Neuron (in vitro differentiated cells): ENCODE measurements around the gene DNAJC21.
"Not testable (repeated sequence)": the region's sequence is repeated elsewhere in the genome, so short reads cannot be mapped to it uniquely, and the experiment has no call there.

ENCODE experiments used
- H2AFZ ChIP-seq: one replicate; pipeline ENCODE4 v1.6.1; 2013; ENCODE audit warnings: low read depth, mild to moderate bottlenecking, inconsistent platforms, low read length, moderate library complexity
- H3K27me3 ChIP-seq: one replicate; pipeline ENCODE4 v1.6.1; 2013; ENCODE audit warnings: low read length; ENCODE audit not compliant: insufficient read depth
- H3K36me3 ChIP-seq: one replicate; pipeline ENCODE4 v1.6.1; 2013; ENCODE audit warnings: low read length; ENCODE audit not compliant: insufficient read depth
- H3K4me1 ChIP-seq: one replicate; pipeline ENCODE4 v1.6.1; 2013; ENCODE audit warnings: low read length; ENCODE audit not compliant: insufficient read depth
- H3K4me3 ChIP-seq: 2 replicates; pipeline ENCODE4 v1.5.1; 2013; ENCODE audit warnings: mild to moderate bottlenecking, low read length, moderate library complexity
- H3K9me3 ChIP-seq: one replicate; pipeline ENCODE4 v1.6.1; 2013; ENCODE audit warnings: low read length

The DNAJC21 gene

DNA sequence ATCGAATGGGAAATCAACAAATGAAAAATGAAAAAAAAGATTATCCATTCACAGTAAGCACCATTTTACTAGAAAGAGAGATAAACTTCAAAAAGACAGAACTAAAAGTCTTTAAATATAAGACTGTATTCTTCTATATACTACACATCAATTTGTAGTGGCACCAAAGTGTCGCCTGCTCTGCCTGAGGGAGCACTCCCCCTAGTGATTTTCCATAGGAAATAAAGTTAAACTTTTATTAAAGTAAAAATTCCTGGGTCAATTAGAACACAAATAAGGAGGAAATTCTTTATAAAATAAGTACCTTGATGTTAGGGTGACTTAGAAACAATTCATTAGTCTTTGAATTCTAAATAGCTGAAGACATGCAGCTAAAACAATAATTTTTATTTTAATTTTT lies 23.8 kb upstream of the DNAJC21 start:
- Histone ChIP-seq H2AFZ (no peak overlapping the region), H3K4me3 (no peak overlapping the region), H3K36me3 (peaks cover 41% of the 10 kb centered on the region), H3K27me3 (no peaks in the 10 kb centered on the region), H3K9me3 (no peaks in the 10 kb centered on the region), H3K4me1 (no peaks in the 10 kb centered on the region)

- peaks cover 45% of the 10 kb centered on the region for H3K36me3 ChIP-seq
- H2AFZ ChIP-seq, result no peak overlapping the region
- H3K4me3 ChIP-seq, result no peak overlapping the region
- H3K4me1 ChIP-seq, result peaks cover 22% of the 10 kb centered on the region
- H3K27me3 ChIP-seq, result no peaks in the 10 kb centered on the region
- H3K9me3 ChIP-seq, result no peaks in the 10 kb centered on the region
These were observed 16.3 kb upstream of the DNAJC21 start for GRCh38 chr5:34913072-34913471.

GRCh38 chr5:34914671-34915138 lies 14.7 kb upstream of the DNAJC21 start:
- Histone ChIP-seq H3K4me3 (peak overlapping the region; percentile 88), H3K36me3 (peaks cover 38% of the 10 kb centered on the region)

DNA sequence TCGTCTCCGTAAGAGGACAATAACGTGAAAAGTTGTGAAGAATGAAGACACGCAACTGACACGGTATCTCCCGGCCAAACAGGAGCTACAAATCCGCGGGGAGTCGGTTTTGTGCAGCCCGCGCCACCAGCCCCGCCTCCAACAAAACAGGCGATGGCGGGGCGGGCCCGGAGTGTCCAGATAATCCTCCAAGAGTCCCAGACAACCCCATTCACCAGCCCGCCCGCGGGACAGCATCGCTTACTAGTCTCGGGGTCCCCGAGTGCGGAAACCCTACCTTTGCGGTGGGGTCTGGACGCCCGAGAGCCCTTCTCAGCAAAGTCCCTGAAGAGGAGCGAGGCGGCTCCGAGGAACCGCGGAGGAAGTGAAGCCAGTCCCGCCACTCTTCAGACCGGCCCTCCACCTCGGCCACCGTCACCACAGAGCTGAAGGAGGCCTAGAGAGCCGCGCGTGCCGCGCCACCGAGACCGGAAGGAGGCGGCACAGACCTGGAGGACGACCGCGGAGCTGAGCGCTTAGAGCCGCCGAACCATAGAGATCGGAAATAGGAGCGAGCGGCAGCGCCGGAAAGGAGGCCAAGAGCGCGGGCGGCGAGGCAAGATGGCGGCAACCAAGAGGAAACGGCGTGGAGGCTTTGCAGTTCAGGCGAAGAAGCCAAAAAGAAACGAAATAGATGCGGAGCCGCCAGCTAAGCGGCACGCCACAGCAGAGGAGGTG lies 14.1 kb upstream of the DNAJC21 start, which contains the start of the genes BRIX1 and RAD1:
TSS of gene BRIX1 (plus strand) at position 573 of the 717 bp plus-strand sequence. CDS start at position 601, 28 bp downstream.
TSS of gene RAD1 (minus strand) at position 366 of the 717 bp plus-strand sequence. CDS start 612 bp downstream, outside the sequence.
- Histone ChIP-seq H3K36me3 (peaks cover 38% of the 10 kb centered on the region), H3K4me3 (peak within 1 kb of the TSS; percentile 88)

More at GRCh38 chr5:34914671-34915138, 14.7 kb upstream of the DNAJC21 start:
- H3K9me3 ChIP-seq, result no peaks in the 10 kb centered on the region
- H3K27me3 ChIP-seq, result no peaks in the 10 kb centered on the region
- H2AFZ ChIP-seq, result peak overlapping the region; percentile 81
- peaks cover 22% of the 10 kb centered on the region for H3K4me1 ChIP-seq

DNA sequence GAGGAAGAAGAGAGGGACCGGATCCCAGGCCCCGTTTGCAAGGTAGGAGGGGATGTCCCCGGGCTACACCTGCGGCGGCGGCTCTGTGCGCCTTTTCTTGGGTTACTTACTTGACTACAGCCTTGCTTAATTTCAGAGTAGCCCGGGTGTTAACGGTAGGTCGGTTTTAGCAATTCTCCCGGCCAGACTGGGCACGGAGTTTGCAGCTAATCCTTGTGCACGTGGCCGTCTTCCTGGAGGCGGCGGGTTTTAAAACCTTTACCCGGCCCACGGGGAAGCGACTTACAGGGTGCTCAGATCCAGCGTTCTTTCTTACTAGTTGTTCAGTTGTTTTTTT lies 13.5 kb upstream of the DNAJC21 start:
- H3K4me3 ChIP-seq, result peak overlapping the region; percentile 88
- peaks cover 41% of the 10 kb centered on the region for H3K36me3 ChIP-seq
- no peaks in the 10 kb centered on the region for H3K27me3 ChIP-seq
- H2AFZ ChIP-seq, result peak overlapping the region; percentile 81
- H3K4me1 ChIP-seq, result peaks cover 22% of the 10 kb centered on the region
- H3K9me3 ChIP-seq, result no peaks in the 10 kb centered on the region

More for the DNA sequence above, 14.1 kb upstream of the DNAJC21 start, which contains the start of the genes BRIX1 and RAD1:
- Histone ChIP-seq H2AFZ (peak within 1 kb of the TSS; percentile 81), H3K9me3 (no peaks in the 10 kb centered on the region), H3K27me3 (no peaks in the 10 kb centered on the region), H3K4me1 (peaks cover 22% of the 10 kb centered on the region)

- Histone ChIP-seq H3K4me1 (peaks cover 22% of the 10 kb centered on the region), H3K36me3 (peaks cover 41% of the 10 kb centered on the region)
These were observed 12.8 kb upstream of the DNAJC21 start for GRCh38 chr5:34916518-34916917.

GRCh38 chr5:34918025-34918424 lies 11.3 kb upstream of the DNAJC21 start:
- peaks cover 46% of the 10 kb centered on the region for H3K36me3 ChIP-seq
- H3K27me3 ChIP-seq, result no peaks in the 10 kb centered on the region
- H3K4me3 ChIP-seq, result no peak overlapping the region
- H3K9me3 ChIP-seq, result no peaks in the 10 kb centered on the region
- no peak overlapping the region for H2AFZ ChIP-seq
- peaks cover 22% of the 10 kb centered on the region for H3K4me1 ChIP-seq

More at GRCh38 chr5:34916518-34916917, 12.8 kb upstream of the DNAJC21 start:
- Histone ChIP-seq H3K9me3 (no peaks in the 10 kb centered on the region), H2AFZ (no peak overlapping the region), H3K27me3 (no peaks in the 10 kb centered on the region), H3K4me3 (peak overlapping the region; percentile 88)

DNA sequence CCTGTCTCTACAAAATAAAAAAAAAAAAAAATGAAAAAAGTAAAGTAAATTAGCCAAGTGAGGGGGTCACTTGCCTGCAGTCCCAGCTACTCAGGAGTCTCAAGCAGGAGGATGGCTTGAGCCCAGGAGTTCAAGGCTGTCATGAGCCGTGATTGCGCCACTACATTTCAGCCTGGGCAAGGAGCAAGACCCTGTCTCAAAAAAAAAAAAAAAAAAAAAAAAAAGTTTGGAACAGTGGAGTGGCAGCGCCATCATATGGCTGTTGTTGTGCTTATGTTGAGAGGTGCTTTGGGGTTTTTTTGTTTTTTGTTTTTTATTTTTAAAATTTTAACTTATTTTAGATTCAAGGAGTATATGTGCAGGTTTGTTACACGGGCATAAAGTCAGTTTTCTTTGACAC lies 10.3 kb upstream of the DNAJC21 start:
- H3K36me3 ChIP-seq, result peaks cover 49% of the 10 kb centered on the region
- peaks cover 15% of the 10 kb centered on the region for H3K4me1 ChIP-seq
- no peak overlapping the region for H2AFZ ChIP-seq
- H3K9me3 ChIP-seq, result no peaks in the 10 kb centered on the region
- H3K4me3 ChIP-seq, result no peak overlapping the region
- no peaks in the 10 kb centered on the region for H3K27me3 ChIP-seq

GRCh38 chr5:34923256-34923655 lies 6.1 kb upstream of the DNAJC21 start:
- peaks cover 75% of the 10 kb centered on the region for H3K36me3 ChIP-seq
- H3K4me3 ChIP-seq, H3K27me3 ChIP-seq, H3K4me1 ChIP-seq, H3K9me3 ChIP-seq, H2AFZ ChIP-seq: not testable (repeated sequence)

GRCh38 chr5:34923694-34924461 lies 5.5 kb upstream of the DNAJC21 start:
- H2AFZ ChIP-seq, result no peak overlapping the region
- no peak overlapping the region for H3K4me3 ChIP-seq
- H3K36me3 ChIP-seq, result peaks cover 71% of the 10 kb centered on the region
- no peaks in the 10 kb centered on the region for H3K27me3 ChIP-seq
- no peaks in the 10 kb centered on the region for H3K4me1 ChIP-seq
- H3K9me3 ChIP-seq, result no peaks in the 10 kb centered on the region

DNA sequence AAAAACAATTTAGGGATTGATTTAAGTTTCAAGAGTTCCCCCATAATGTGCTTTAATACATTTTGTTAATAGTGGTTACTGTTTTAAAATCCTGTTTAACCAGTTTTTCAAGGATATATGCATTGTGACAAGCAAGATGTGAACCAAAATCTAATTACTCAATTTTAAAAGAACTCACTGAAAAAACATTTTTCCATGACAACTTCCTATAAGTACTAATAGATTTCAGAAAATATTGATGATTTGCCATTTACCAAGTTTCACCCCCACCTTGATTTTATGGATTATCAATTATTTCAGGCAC lies 4.9 kb upstream of the DNAJC21 start:
- peaks cover 69% of the 10 kb centered on the region for H3K36me3 ChIP-seq
- no peaks in the 10 kb centered on the region for H3K4me1 ChIP-seq
- H2AFZ ChIP-seq, result no peak overlapping the region
- H3K9me3 ChIP-seq, result no peaks in the 10 kb centered on the region
- H3K4me3 ChIP-seq, result no peak overlapping the region
- H3K27me3 ChIP-seq, result no peaks in the 10 kb centered on the region

- peaks cover 10% of the 10 kb centered on the region for H3K4me1 ChIP-seq
- no peak overlapping the region for H2AFZ ChIP-seq
- peaks cover 52% of the 10 kb centered on the region for H3K36me3 ChIP-seq
- H3K27me3 ChIP-seq, result no peaks in the 10 kb centered on the region
- no peaks in the 10 kb centered on the region for H3K9me3 ChIP-seq
- no peak overlapping the region for H3K4me3 ChIP-seq
These were observed 3.0 kb upstream of the DNAJC21 start for GRCh38 chr5:34926318-34926888.

DNA sequence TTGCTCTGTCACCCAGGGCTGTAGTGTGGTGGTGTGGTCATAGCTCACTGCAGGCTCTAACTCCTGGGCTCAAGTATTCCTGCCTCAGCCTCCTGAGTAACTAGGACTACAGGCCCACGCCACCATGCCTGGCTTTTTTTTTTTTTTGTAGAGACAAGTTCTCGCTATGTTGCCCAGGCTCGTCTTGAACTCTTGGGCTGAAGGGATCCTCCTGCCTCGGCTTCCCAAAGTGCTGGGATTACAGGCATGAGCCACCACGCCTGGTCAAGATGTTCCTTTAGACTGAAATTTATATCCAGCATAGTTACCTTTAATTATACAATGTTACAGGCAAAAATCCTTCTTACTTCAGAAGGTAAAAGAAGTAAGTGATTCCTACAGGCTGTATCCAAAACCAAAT lies 1.6 kb upstream of the DNAJC21 start:
- H3K9me3 ChIP-seq, result no peaks in the 10 kb centered on the region
- peaks cover 39% of the 10 kb centered on the region for H3K36me3 ChIP-seq
- no peak overlapping the region for H3K4me3 ChIP-seq
- H3K4me1 ChIP-seq, result peaks cover 15% of the 10 kb centered on the region
- H2AFZ ChIP-seq, result no peak overlapping the region
- H3K27me3 ChIP-seq, result no peaks in the 10 kb centered on the region
